HepG2 (cell line): ENCODE results near the gene TCAP. TPM values are rescaled to one million over a fixed set of nuclear protein-coding genes. Genes with fewer than 3 reads are reported as not detected.

Experiments used
- ATAC-seq: fragments of 200-7000 bp; cut with Tn5 transposase; 3 replicates; pipeline ENCODE4 v1.9.1; 2020; ENCODE audit warnings: mild to moderate bottlenecking, moderate library complexity
- BruUV-seq: library from RNA; stranded (reverse); fragments of 400-500 nt; replicated peaks from 2 replicates; lab custom pipeline; 2021; lab: Mats Ljungman, UMichigan
- CTCF ChIA-PET: fragments of 300-600 bp; formaldehyde crosslinking; extraction: SDS; loops from one replicate; lab custom pipeline; 2021; ENCODE audit warnings: low total read pairs, inconsistent platforms, low intra/inter-chr PET ratio; lab: Yijun Ruan, JAX
- POLR2A ChIA-PET: fragments of 350-600 bp; sonication (Branson Sonifier 250); formaldehyde crosslinking; loops from one replicate; lab custom pipeline; 2020; ENCODE audit warnings: antibody characterized with exemption, inconsistent platforms; lab: Yijun Ruan, JAX
- DNase-seq: peaks from one replicate; pipeline ENCODE4 v3.0.0-alpha.2; 2015; ENCODE audit warnings: low spot score
- FAIRE-seq: peaks from 3 replicates; lab custom pipeline; 2011; peaks lifted over from hg19 to GRCh38; lab: Jason Lieb, UNC
- H2AFZ ChIP-seq: one replicate; pipeline ENCODE4 v1.6.1; 2011; ENCODE audit warnings: low read length, inconsistent platforms
- H3K27ac ChIP-seq: fragments of 300-600 bp; 3 replicates; pipeline ENCODE4 v1.8.0; 2011; ENCODE audit warnings: mixed run types, mild to moderate bottlenecking, mixed read lengths, low read length, inconsistent platforms; ENCODE audit not compliant: insufficient read depth; ENCODE audit errors: extremely low read length
- H3K27me3 ChIP-seq, 2 experiments: fragments of 200-600 bp in 1 of 2; 2 replicates in 1 of 2; 3 replicates in 1 of 2; pipeline versions ENCODE4 v1.6.0 to v1.8.0; 2011; ENCODE audit warnings: low read length in 2 of 2, mild to moderate bottlenecking in 2 of 2, moderate library complexity in 2 of 2, inconsistent platforms in 1 of 2; ENCODE audit not compliant: insufficient read depth in 2 of 2, control insufficient read depth in 1 of 2
- H3K36me3 ChIP-seq, 2 experiments: fragments of 200-600 bp in 1 of 2; replicated peaks in 1 of 2; 2 replicates in 1 of 2; 3 replicates in 1 of 2; pipeline versions ENCODE4 v1.5.1 to v1.8.0; 2011; ENCODE audit warnings: low read length in 2 of 2, inconsistent platforms in 1 of 2; ENCODE audit not compliant: insufficient read depth in 2 of 2, control insufficient read depth in 1 of 2
- H3K4me1 ChIP-seq: 2 replicates; pipeline ENCODE4 v1.5.1; 2012; ENCODE audit warnings: low read length, inconsistent platforms; ENCODE audit not compliant: insufficient read depth
- H3K4me2 ChIP-seq: 2 replicates; pipeline ENCODE4 v1.6.0; 2011; ENCODE audit warnings: low read depth, low read length, inconsistent platforms
- H3K4me3 ChIP-seq, 3 experiments: fragments of 200-600 bp in 1 of 3; sonication (generic), shearing (Covaris generic) in 1 of 3; replicated peaks in 1 of 3; 2 replicates each; pipeline ENCODE4 v1.5.1; 2011 to 2016; ENCODE audit warnings: low read length in 3 of 3, inconsistent platforms in 2 of 3, low read depth in 2 of 3, mild to moderate bottlenecking in 2 of 3, control low read depth in 1 of 3, mixed read lengths in 1 of 3; ENCODE audit not compliant: insufficient read depth in 1 of 3
- H3K79me2 ChIP-seq: one replicate; pipeline ENCODE4 v1.6.1; 2011; ENCODE audit warnings: low read length, inconsistent platforms; ENCODE audit not compliant: insufficient read depth
- H3K9ac ChIP-seq: 2 replicates; pipeline ENCODE4 v1.6.0; 2011; ENCODE audit warnings: mild to moderate bottlenecking, low read depth, low read length, inconsistent platforms; ENCODE audit not compliant: insufficient read depth
- H3K9me3 ChIP-seq: 2 replicates; pipeline ENCODE4 v1.5.1; 2012; ENCODE audit warnings: mild to moderate bottlenecking, low read length
- H4K20me1 ChIP-seq: 2 replicates; pipeline ENCODE4 v1.6.0; 2011; ENCODE audit warnings: inconsistent platforms, mild to moderate bottlenecking, low read length, moderate library complexity; ENCODE audit not compliant: insufficient read depth
- ASH2L ChIP-seq: fragments of 300-600, 200-600 bp; sonication (generic); IDR thresholded peaks from 2 replicates; pipeline ENCODE4 v1.7.0; 2017; ENCODE audit warnings: low read depth, mild to moderate bottlenecking, moderate library complexity, mixed read lengths, low read length; ENCODE audit not compliant: insufficient read length
- ATF5 ChIP-seq: sonication (generic); formaldehyde crosslinking; IDR thresholded peaks from 2 replicates; pipeline ENCODE4 v1.4.0; 2020; ENCODE audit warnings: mild to moderate bottlenecking, low read depth, missing genetic modification reagents
- CEBPB ChIP-seq: IDR thresholded peaks from 2 replicates; pipeline ENCODE4 v1.6.1; 2011; ENCODE audit warnings: low read depth, low read length, improper control_type of control experiment, borderline replicate concordance
- DMAP1 ChIP-seq: IDR thresholded peaks from 2 replicates; pipeline ENCODE4 v1.6.1; 2016
- DR1 ChIP-seq: sonication (generic); formaldehyde crosslinking; IDR thresholded peaks from 2 replicates; pipeline ENCODE4 v1.8.0; 2021; ENCODE audit warnings: mild to moderate bottlenecking, missing genetic modification reagents, inconsistent platforms
- HOXA5 ChIP-seq: sonication (generic); formaldehyde crosslinking; IDR thresholded peaks from 2 replicates; pipeline ENCODE4 v1.4.0; 2020; ENCODE audit warnings: missing genetic modification reagents
- MTA3 ChIP-seq: sonication (generic); formaldehyde crosslinking; IDR thresholded peaks from 2 replicates; pipeline ENCODE4 v1.4.0; 2020; ENCODE audit warnings: missing genetic modification reagents
- NCOA1 ChIP-seq: sonication (generic); formaldehyde crosslinking; IDR thresholded peaks from 2 replicates; pipeline ENCODE4 v1.9.0; 2021; ENCODE audit warnings: missing genetic modification reagents
- NR2F1 ChIP-seq, 2 experiments: fragments of 450-650 bp in 1 of 2; formaldehyde crosslinking in 1 of 2; IDR thresholded peaks; 2 replicates each; pipeline versions ENCODE4 v1.5.0 to v1.6.1; 2016 to 2020; ENCODE audit warnings: mild to moderate bottlenecking in 1 of 2, missing compliant biosample characterization in 1 of 2, missing genetic modification reagents in 1 of 2, moderate library complexity in 1 of 2
- PREB ChIP-seq: sonication (generic); formaldehyde crosslinking; IDR thresholded peaks from 2 replicates; pipeline ENCODE4 v1.4.0; 2020; ENCODE audit warnings: missing genetic modification reagents
- RFX5 ChIP-seq: IDR thresholded peaks from 2 replicates; pipeline ENCODE4 v1.6.1; 2011; ENCODE audit warnings: low read depth, low read length, improper control_type of control experiment
- RFXANK ChIP-seq: IDR thresholded peaks from 2 replicates; pipeline ENCODE4 v1.6.1; 2016
- SIX1 ChIP-seq: sonication (generic); formaldehyde crosslinking; IDR thresholded peaks from 2 replicates; pipeline ENCODE4 v1.4.0; 2020; ENCODE audit warnings: missing genetic modification reagents, borderline replicate concordance
- ZNF235 ChIP-seq: sonication (generic); formaldehyde crosslinking; IDR thresholded peaks from 2 replicates; pipeline ENCODE4 v1.8.1; 2023; ENCODE audit warnings: mild to moderate bottlenecking, missing genetic modification reagents, borderline replicate concordance
- ZNF24 ChIP-seq: fragments of 450-650 bp; IDR thresholded peaks from 2 replicates; pipeline ENCODE4 v1.6.1; 2017; ENCODE audit warnings: antibody characterized with exemption, mild to moderate bottlenecking
- ZNF543 ChIP-seq: sonication (generic); formaldehyde crosslinking; IDR thresholded peaks from 2 replicates; pipeline ENCODE4 v1.4.0; 2020; ENCODE audit warnings: mild to moderate bottlenecking, missing genetic modification reagents
- ZNF615 ChIP-seq: sonication (generic); formaldehyde crosslinking; IDR thresholded peaks from 2 replicates; pipeline ENCODE4 v1.5.0; 2020; ENCODE audit warnings: mild to moderate bottlenecking, missing genetic modification reagents, borderline replicate concordance
- ZNF773 ChIP-seq: sonication (generic); formaldehyde crosslinking; IDR thresholded peaks from 2 replicates; pipeline ENCODE4 v1.4.0; 2020; ENCODE audit warnings: missing genetic modification reagents, borderline replicate concordance
- ZNF776 ChIP-seq: sonication (generic); formaldehyde crosslinking; IDR thresholded peaks from 2 replicates; pipeline ENCODE4 v1.4.0; 2020; ENCODE audit warnings: mild to moderate bottlenecking, missing genetic modification reagents
- WGBS: methylation state at CpG from one replicate; pipeline ENCODE4 v1.1.6; 2017; ENCODE audit warnings: low lambda C conversion rate; 5-methylcytosine and 5-hydroxymethylcytosine counted together
- in situ Hi-C: cut with HindIII; loops from 2 replicates; pipeline ENCODE4 v1.10.0; 2017; ENCODE audit warnings: low pct_unique_long_range_greater_than_20kb; ENCODE audit not compliant: extremely low pct_ligation_motif_present
- intact Hi-C: fragments of 100-400 bp; cut with micrococcal nuclease; formaldehyde crosslinking; loops from one replicate; pipeline ENCODE4 v1.10.0; 2022; ENCODE audit not compliant: unreplicated experiment
- polyA plus RNA-seq, 8 experiments: library from polyadenylated mRNA; depleted of rRNA in 3 of 8; stranded (reverse) in 7 of 8; unstranded in 1 of 8; fragments of >200 nt; fragmentation: Illumina TruSeq in 4 of 8; extraction: Trizol in 4 of 8; gene quantifications; 2 replicates each; pipeline versions ENCODE4 v1.2.1 to v1.2.3, GENCODE V29; 2011 to 2016; ENCODE audit warnings: low read depth in 4 of 8, missing spikeins in 1 of 8, mixed read lengths in 1 of 8; ENCODE audit not compliant: insufficient read depth in 1 of 8
- total RNA-seq, 5 experiments: library from RNA; depleted of rRNA; stranded (reverse); fragments of >200 nt; fragmentation: Illumina TruSeq; extraction: Trizol; gene quantifications; 2 replicates each; pipeline ENCODE4 v1.2.3, GENCODE V29; 2016; ENCODE audit warnings: low read depth in 1 of 5
- TF ChIP-seq, protein P1 (sequence below): sonication (generic); formaldehyde crosslinking; IDR thresholded peaks from 2 replicates; pipeline ENCODE4 v1.8.1; 2023; ENCODE audit warnings: mild to moderate bottlenecking, inconsistent platforms, moderate library complexity, missing genetic modification reagents, borderline replicate concordance

Gene TCAP
- total and polyA plus RNA-seq, 2 of the 13 experiments (the other 11 are each of a cell fraction or from before 2014, with no cell fraction given), result 0.24 to 0.65 TPM

DNA sequence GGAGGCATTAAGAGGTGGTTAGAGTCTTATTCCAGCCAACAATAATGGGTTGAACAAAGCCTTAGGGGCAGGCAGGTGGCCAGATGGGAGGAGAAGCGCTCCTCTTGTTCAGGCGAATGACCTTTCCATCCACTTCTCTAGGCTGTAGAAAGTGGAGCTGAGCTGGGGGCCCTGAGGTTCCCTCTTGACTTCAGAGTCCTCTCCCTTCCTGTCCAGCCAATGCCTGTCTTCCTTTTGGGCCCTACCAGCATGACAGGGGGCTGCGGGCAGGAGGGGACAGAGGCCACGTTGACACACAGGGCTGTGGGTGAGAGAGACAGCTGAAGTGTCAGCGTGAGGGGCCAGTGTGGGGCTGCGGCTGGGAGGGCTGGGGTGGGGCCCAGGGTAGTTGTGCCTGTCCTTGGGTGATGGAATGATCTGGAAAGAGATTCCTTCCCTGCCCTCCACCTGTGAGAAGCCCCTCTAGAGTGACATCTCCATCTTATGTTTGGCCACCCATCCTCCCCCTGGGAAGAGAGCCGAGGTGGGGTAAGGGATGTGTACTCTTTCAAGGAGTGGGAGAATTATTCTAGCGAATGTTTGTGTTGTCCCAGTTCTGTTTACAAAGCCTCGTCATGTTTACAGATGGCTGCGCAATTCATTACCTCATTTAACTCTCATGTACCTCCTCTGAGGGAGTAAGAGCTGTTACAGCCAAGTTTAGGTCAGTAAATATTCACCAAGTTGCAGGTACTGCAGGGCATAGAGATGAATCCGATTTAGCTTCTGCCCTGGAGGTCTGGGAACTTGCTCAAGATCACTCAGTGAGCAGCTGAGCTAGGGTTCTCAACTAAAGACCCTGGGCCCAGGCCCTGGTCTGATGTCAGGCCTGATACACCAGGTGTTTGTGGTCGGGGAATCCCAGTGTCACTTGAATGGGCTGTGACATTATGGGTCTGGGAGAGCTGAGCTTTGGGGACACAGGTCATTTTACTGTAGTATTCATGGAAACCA is 38.0 kb downstream of the TCAP start (continued):
- no peak for TF ChIP-seq PREB
- TF ChIP-seq, all 625 proteins: peak for 230

GRCh38 chr17:39703913-39704312 is 38.8 kb downstream of the TCAP start:
- ATAC-seq, result no peak
- DNase-seq, result no peak
- in situ Hi-C loops, result no loop called here
- Histone ChIP-seq H3K4me2 (peak overlapping the region; percentile 92; the same call in 1 of the 2 replicates), H3K79me2 (peaks cover 62% of the 10 kb centered on the region), H3K4me3 (no peak overlapping the region), H3K9ac (peak overlapping the region; percentile 51; the same call in 1 of the 2 replicates), H2AFZ (no peak overlapping the region), H3K27ac (peak overlapping the region; percentile 78), H4K20me1 (peaks cover 14% of the 10 kb centered on the region; the same call in 1 of the 2 replicates), H3K4me1 (peaks cover 57% of the 10 kb centered on the region), H3K36me3 (peaks cover 23 to 28% of the 10 kb centered on the region in 2 experiments), H3K9me3 (no peaks in the 10 kb centered on the region), H3K27me3 (no peaks in the 10 kb centered on the region)
- intact Hi-C loops, result no loop called here
- ChIA-PET POLR2A (interaction anchor here (0.6 to 6.6 kb wide), 22 partner anchors 10 to 240 kb away, joined by 3 to 118 read pairs (median 8); partner anchors contain the start of genes GRB7, MIEN1 and PGAP3), CTCF (interaction anchor here (1.6 kb wide), 1 partner anchor 51 kb away, joined by 4 read pairs; no protein-coding TSS in a partner anchor)
- no peak for FAIRE-seq
- no TSS peak for BruUV-seq
- WGBS, result 94% methylated on average over 5 of the region's 5 CpGs
- TF ChIP-seq ZNF776 (CRISPR knock-in tag) (0 out of 2 replicates have a peak, but pooled peaks have one; percentile 16), ZNF543 (CRISPR knock-in tag) (no peak), CEBPB (no peak), ZNF615 (CRISPR knock-in tag) (no peak), NCOA1 (CRISPR knock-in tag) (no peak), RFXANK (CRISPR knock-in tag) (no peak), ZNF24 (0 out of 2 replicates have a peak, but pooled peaks have one; percentile 54), ZNF235 (no peak), DR1 (CRISPR knock-in tag) (0 out of 2 replicates have a peak, but pooled peaks have one; percentile 15), RFX5 (no peak), HOXA5 (CRISPR knock-in tag) (0 out of 2 replicates have a peak, but pooled peaks have one; percentile 27), ASH2L (no peak), DMAP1 (CRISPR knock-in tag) (0 out of 2 replicates have a peak, but pooled peaks have one; percentile 6), ZNF773 (CRISPR knock-in tag) (no peak), ATF5 (CRISPR knock-in tag) (no peak), NR2F1 (CRISPR knock-in tag; IDR thresholded peaks at IDR 0.05) (0 out of 4 replicates have a peak, but pooled peaks of 1 of the 2 experiments have one; percentile 18), MTA3 (CRISPR knock-in tag) (no peak), SIX1 (CRISPR knock-in tag) (no peak)
- TF ChIP-seq, protein P1, sequence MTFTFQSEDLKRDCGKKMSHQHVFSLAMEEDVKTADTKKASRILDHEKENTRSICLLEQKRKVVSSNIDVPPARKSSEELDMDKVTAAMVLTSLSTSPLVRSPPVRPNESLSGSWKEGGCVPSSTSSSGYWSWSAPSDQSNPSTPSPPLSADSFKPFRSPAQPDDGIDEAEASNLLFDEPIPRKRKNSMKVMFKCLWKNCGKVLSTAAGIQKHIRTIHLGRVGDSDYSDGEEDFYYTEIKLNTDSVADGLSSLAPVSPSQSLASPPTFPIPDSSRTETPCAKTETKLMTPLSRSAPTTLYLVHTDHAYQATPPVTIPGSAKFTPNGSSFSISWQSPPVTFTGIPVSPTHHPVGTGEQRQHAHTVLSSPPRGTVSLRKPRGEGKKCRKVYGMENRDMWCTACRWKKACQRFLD (CRISPR knock-in tag), result no peak
